Naive thymus-derived CD4-positive, alpha-beta T cell (primary cell): Measurements from ENCODE around the gene WDFY3. TPM values are rescaled to one million over a fixed set of nuclear protein-coding genes. Genes with fewer than 3 reads are reported as not detected.

Experiments
- ATAC-seq: fragments of 150-1000 bp; cut with Tn5 transposase; 2 replicates; pipeline ENCODE4 v1.10.0; 2021; ENCODE audit warnings: mild to moderate bottlenecking, moderate library complexity
- CTCF ChIA-PET: fragments of 350-600 bp; sonication (Branson Sonifier 250); formaldehyde crosslinking; loops from one replicate; lab custom pipeline; 2021; ENCODE audit warnings: antibody characterized with exemption; lab: Charles Lee
- POLR2A ChIA-PET: fragments of 350-600 bp; sonication (Branson Sonifier 250); formaldehyde crosslinking; loops from one replicate; lab custom pipeline; 2021; ENCODE audit warnings: antibody characterized with exemption, inconsistent platforms; lab: Charles Lee
- DNase-seq, 9 donors: peaks; one replicate each; pipeline versions ENCODE4 v3.0.0 to v3.0.0-alpha.2; 2020 to 2022; ENCODE audit warnings: mixed read lengths in 1 of 9
- H3K27ac ChIP-seq: one replicate; pipeline ENCODE4 v1.7.0; 2013; ENCODE audit warnings: mild to moderate bottlenecking, low read depth, low read length, moderate library complexity
- H3K27me3 ChIP-seq, 2 donors: one replicate each; pipeline ENCODE4 v1.7.0; 2013; ENCODE audit warnings: low read length in 2 of 2, mild to moderate bottlenecking in 2 of 2, moderate library complexity in 2 of 2; ENCODE audit not compliant: control insufficient read depth in 2 of 2, insufficient read depth in 2 of 2
- H3K36me3 ChIP-seq, 3 experiments: 1 replicate in 2 of 3; 2 replicates in 1 of 3; pipeline ENCODE4 v1.7.0; 2013; ENCODE audit warnings: low read length in 3 of 3, mild to moderate bottlenecking in 3 of 3, moderate library complexity in 1 of 3; ENCODE audit not compliant: insufficient read depth in 3 of 3, control insufficient read depth in 2 of 3
- H3K4me1 ChIP-seq, 2 donors: one replicate each; pipeline ENCODE4 v1.7.0; 2013; ENCODE audit warnings: low read length in 2 of 2, mild to moderate bottlenecking in 2 of 2, moderate library complexity in 1 of 2; ENCODE audit not compliant: control insufficient read depth in 2 of 2, insufficient read depth in 2 of 2
- H3K4me3 ChIP-seq: 2 replicates; pipeline ENCODE4 v1.7.0; 2013; ENCODE audit warnings: mild to moderate bottlenecking, low read length
- H3K9me3 ChIP-seq, 3 experiments: 1 replicate in 2 of 3; 2 replicates in 1 of 3; pipeline ENCODE4 v1.7.0; 2013; ENCODE audit warnings: low read length in 3 of 3; ENCODE audit not compliant: control insufficient read depth in 2 of 3
- H3K27ac Mint-ChIP-seq, 9 donors: one replicate each; pipeline ENCODE4 v1.8.0; 2020 to 2022; ENCODE audit warnings: mixed read lengths in 9 of 9, mild to moderate bottlenecking in 8 of 9, moderate library complexity in 5 of 9, inconsistent platforms in 2 of 9
- H3K27me3 Mint-ChIP-seq, 5 donors: one replicate each; pipeline ENCODE4 v1.8.0; 2021 to 2022; ENCODE audit warnings: mixed read lengths in 5 of 5, mild to moderate bottlenecking in 1 of 5
- H3K36me3 Mint-ChIP-seq, 5 donors: one replicate each; pipeline ENCODE4 v1.8.0; 2020 to 2022; ENCODE audit warnings: mixed read lengths in 5 of 5, mild to moderate bottlenecking in 3 of 5, inconsistent platforms in 1 of 5
- H3K4me1 Mint-ChIP-seq, 7 donors: one replicate each; pipeline ENCODE4 v1.8.0; 2020 to 2022; ENCODE audit warnings: mixed read lengths in 7 of 7, mild to moderate bottlenecking in 3 of 7, inconsistent platforms in 1 of 7
- H3K4me3 Mint-ChIP-seq, 10 donors: one replicate each; pipeline ENCODE4 v1.8.0; 2020 to 2022; ENCODE audit warnings: mild to moderate bottlenecking in 10 of 10, mixed read lengths in 10 of 10, moderate library complexity in 6 of 10, inconsistent platforms in 2 of 10
- H3K9me3 Mint-ChIP-seq, 11 donors: one replicate each; pipeline ENCODE4 v1.8.0; 2020 to 2022; ENCODE audit warnings: mixed read lengths in 11 of 11, mild to moderate bottlenecking in 4 of 11, inconsistent platforms in 1 of 11, moderate library complexity in 1 of 11
- intact Hi-C, 2 donors: fragments of 100-400 bp; cut with micrococcal nuclease; formaldehyde crosslinking; loops; one replicate each; pipeline ENCODE4 v1.15.1; 2023
- polyA plus RNA-seq, 2 donors: library from polyadenylated mRNA; unstranded; fragments of 300-500 nt; fragmentation: Illumina TruSeq; gene quantifications; one replicate each; pipeline ENCODE4 v1.2.3, GENCODE V29; 2021
- total RNA-seq, 6 experiments: library from RNA in 5 of 6; stranded (reverse) in 5 of 6; gene quantifications; 1 replicate in 5 of 6; 2 replicates in 1 of 6; pipeline ENCODE4 v1.2.3 and lab custom pipeline; 2021 to 2026

The WDFY3 gene
- total and polyA plus RNA-seq, 7 experiments from 2014 or later: 0.07 to 31.4 (median 1.6) TPM; not detected in 2

DNA sequence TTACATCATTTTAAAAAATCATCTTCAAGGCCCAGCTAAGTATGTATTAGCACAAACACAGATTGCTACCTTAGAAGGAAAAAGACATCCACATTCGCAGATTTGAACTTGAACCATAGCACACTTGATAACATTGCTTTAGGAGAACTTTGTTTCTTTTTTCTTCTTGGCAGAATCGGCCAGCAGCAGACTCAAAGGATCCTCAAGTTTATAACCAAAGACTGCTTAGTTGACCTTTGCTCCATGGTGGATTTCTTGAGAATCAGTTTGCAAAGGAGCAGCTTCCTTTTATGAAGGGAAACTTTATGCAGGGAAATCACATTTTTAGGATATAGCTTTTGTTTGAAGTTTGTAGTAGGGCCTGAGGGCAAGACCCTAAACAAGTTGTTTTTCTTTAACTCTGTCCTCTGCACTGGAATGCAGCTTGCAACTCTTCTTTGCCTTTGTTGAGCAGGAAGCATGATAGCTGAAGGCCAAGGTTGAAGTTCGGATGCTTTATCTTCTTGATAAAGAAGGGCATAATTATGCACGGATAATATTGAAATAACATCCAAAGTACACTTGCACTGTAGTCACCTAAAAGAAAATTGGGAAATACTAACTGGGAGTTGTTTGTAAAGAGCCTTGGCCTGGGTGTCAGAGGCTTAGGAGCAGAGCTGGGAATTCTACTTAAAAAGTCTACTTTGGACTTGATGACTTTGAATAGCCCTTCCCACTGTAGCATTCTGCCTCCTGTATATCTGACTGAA is 305.1 kb downstream of the WDFY3 start:
- H3K27me3 ChIP-seq: no peaks in the 10 kb centered on the region
- DNase-seq: no peak
- Mint-ChIP-seq H3K27me3 (peaks cover 0 to 13% (median 8%) of the 10 kb centered on the region in 5 donors), H3K4me1 (no peaks in the 10 kb centered on the region), H3K27ac (no peak overlapping the region), H3K4me3 (no peak overlapping the region), H3K36me3 (peaks cover 0 to 8% (median 0%) of the 10 kb centered on the region in 5 donors), H3K9me3 (peaks cover 3 to 18% (median 10%) of the 10 kb centered on the region in 11 donors)
- H3K36me3 ChIP-seq: no peaks in the 10 kb centered on the region
- peaks cover 0 to 5% (median 0%) of the 10 kb centered on the region in 3 experiments for H3K9me3 ChIP-seq
- ATAC-seq: no peak
- CTCF ChIA-PET: no interaction called here
- intact Hi-C loops: no loop called here
- H3K27ac ChIP-seq: no peak overlapping the region
- no peak overlapping the region for H3K4me3 ChIP-seq
- H3K4me1 ChIP-seq: no peaks in the 10 kb centered on the region
- POLR2A ChIA-PET: no interaction called here

DNA sequence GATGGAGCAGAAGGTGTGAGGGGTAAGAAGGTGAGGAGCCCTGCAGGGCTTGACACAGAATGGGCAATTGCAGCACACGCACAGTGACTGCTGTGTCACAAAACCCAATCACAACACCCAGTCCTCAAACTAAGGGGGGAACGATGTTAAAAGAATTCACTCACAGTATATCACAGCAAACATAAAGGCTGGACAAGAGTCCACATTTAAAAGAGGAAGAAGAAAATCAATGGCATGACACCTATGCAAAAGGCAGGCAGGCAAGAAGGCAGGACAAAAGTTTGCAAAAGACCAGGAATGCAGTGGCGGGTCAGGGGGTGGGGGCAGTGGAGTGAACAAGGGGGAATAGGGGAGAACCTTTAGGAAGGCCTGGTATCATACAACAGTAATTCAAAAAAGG is 305.9 kb downstream of the WDFY3 start:
- CTCF ChIA-PET: no interaction called here
- intact Hi-C loops: no loop called here

DNA sequence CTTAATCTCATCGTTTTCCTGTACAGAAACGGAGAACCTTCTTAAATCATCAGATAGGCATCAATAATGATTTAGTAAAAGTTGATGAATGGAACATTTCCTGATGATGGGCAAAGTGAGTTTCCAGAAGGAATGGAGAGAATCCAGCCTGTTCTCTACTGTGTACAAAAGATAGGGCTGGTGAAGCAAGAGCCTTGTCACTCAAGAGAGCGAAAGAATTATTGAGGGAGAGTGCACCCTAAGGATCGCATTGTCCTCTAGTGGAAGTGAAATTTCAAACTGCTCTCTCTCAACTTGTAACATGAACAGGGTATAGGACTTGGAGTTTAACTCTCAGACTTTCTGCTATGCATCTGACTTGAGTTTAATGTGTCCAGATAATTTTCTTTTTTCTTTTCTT is 314.0 kb downstream of the WDFY3 start:
- Histone ChIP-seq H3K27ac (no peak overlapping the region), H3K9me3 (no peaks in the 10 kb centered on the region), H3K4me1 (no peaks in the 10 kb centered on the region), H3K27me3 (no peaks in the 10 kb centered on the region), H3K4me3 (no peak overlapping the region), H3K36me3 (no peaks in the 10 kb centered on the region)
- Mint-ChIP-seq H3K36me3 (peaks cover 0 to 9% (median 4%) of the 10 kb centered on the region in 5 donors), H3K4me3 (no peak overlapping the region), H3K4me1 (no peaks in the 10 kb centered on the region), H3K9me3 (peaks cover 0 to 14% (median 7%) of the 10 kb centered on the region in 11 donors), H3K27ac (no peak overlapping the region), H3K27me3 (peaks cover 0 to 16% (median 4%) of the 10 kb centered on the region in 5 donors)
- no peak for DNase-seq
- ChIA-PET POLR2A (no interaction called here), CTCF (no interaction called here)
- ATAC-seq: no peak
- intact Hi-C loops: no loop called here

More for the DNA sequence above, 305.9 kb downstream of the WDFY3 start:
- no peak overlapping the region for H3K27ac ChIP-seq
- H3K4me1 ChIP-seq: no peaks in the 10 kb centered on the region
- H3K27ac Mint-ChIP-seq: no peak overlapping the region
- no peaks in the 10 kb centered on the region for H3K27me3 ChIP-seq
- peaks cover 0 to 15% (median 13%) of the 10 kb centered on the region in 5 donors for H3K27me3 Mint-ChIP-seq
- no peak overlapping the region for H3K4me3 Mint-ChIP-seq
- no peaks in the 10 kb centered on the region for H3K4me1 Mint-ChIP-seq
- H3K36me3 Mint-ChIP-seq: peaks cover 0 to 9% (median 0%) of the 10 kb centered on the region in 5 donors
- peaks cover 0 to 5% (median 0%) of the 10 kb centered on the region in 3 experiments for H3K9me3 ChIP-seq
- no peaks in the 10 kb centered on the region for H3K36me3 ChIP-seq
- peaks cover 4 to 20% (median 12%) of the 10 kb centered on the region in 11 donors for H3K9me3 Mint-ChIP-seq
- H3K4me3 ChIP-seq: no peak overlapping the region
- no peak for DNase-seq
- no peak for ATAC-seq
- POLR2A ChIA-PET: no interaction called here

DNA sequence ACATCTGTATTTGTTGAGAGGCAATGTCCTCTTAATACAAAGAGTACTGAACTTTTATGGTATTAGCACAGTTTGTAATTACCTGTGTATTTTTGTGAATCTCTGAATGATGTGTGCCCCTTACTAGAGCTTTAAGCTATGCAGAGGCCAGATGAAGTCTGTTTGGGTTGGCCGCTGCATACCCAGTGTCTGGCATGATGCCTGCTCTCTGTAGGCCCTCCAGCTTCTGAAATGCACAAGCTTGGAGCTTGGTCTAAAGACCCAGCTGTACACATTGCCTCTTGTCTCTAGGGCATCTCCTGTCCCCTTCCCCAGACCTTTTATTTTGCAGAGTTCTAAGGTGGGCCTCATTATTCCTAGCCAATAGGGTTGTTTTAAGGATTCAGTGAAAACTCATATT is 315.0 kb downstream of the WDFY3 start:
- no peak overlapping the region for H3K27ac Mint-ChIP-seq
- Histone ChIP-seq H3K27ac (no peak overlapping the region), H3K27me3 (no peaks in the 10 kb centered on the region), H3K4me3 (no peak overlapping the region), H3K4me1 (no peaks in the 10 kb centered on the region), H3K9me3 (no peaks in the 10 kb centered on the region), H3K36me3 (no peaks in the 10 kb centered on the region)
- ATAC-seq: no peak
- H3K4me3 Mint-ChIP-seq: no peak overlapping the region
- intact Hi-C loops: no loop called here
- no peaks in the 10 kb centered on the region for H3K4me1 Mint-ChIP-seq
- no peak for DNase-seq
- H3K9me3 Mint-ChIP-seq: peaks cover 0 to 6% (median 3%) of the 10 kb centered on the region in 11 donors
- H3K27me3 Mint-ChIP-seq: peaks cover 0 to 14% (median 3%) of the 10 kb centered on the region in 5 donors
- peaks cover 0 to 9% (median 2%) of the 10 kb centered on the region in 5 donors for H3K36me3 Mint-ChIP-seq
- CTCF ChIA-PET: no interaction called here
- POLR2A ChIA-PET: no interaction called here

DNA sequence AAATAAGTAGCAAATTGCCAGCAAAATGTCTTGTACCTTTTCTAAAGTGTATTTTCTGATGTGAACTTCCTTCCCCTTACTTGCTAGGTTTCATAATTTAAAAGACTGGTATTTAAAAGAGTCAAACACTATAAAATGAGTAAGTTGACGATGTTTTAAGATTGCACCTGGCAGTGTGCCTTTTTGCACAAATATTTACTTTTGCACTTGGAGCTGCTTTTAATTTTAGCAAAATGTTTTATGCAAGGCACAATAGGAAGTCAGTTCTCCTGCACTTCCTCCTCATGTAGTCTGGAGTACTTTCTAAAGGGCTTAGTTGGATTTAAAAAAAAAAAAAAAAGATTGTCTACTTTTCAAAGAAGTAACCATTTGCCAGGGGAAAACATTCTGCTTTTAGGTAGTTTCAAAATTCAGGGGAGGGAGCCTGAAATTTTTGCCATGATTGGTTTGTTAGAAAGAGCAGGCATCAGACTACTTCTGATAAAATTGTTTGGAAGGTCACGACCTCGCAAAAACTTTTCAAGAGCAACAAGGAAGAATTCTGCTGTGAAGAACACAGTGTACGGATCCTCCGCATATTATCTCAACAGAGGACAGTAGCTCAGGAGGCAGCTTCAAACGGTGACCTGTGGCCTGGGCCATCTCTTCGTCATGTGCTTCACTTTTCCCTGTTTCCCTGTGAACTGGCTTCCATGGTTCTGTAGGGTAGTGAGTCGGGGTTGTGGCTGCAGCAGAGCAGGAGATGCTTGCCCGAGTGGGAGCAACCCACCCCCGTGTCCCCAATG is 317.4 kb downstream of the WDFY3 start:
- H3K27ac ChIP-seq: no peak overlapping the region
- H3K27ac Mint-ChIP-seq: no peak overlapping the region
- H3K9me3 ChIP-seq: no peaks in the 10 kb centered on the region
- no peaks in the 10 kb centered on the region for H3K36me3 ChIP-seq
- ChIA-PET CTCF (interaction anchor here (0.7 to 0.9 kb wide), 2 partner anchors 58 to 71 kb away, joined by 3 read pairs; no protein-coding TSS in a partner anchor), POLR2A (interaction anchor here (0.6 kb wide), 1 partner anchor 24 kb away, joined by 3 read pairs; no protein-coding TSS in a partner anchor)
- DNase-seq: no peak
- no peaks in the 10 kb centered on the region for H3K9me3 Mint-ChIP-seq
- no peak overlapping the region for H3K4me3 ChIP-seq
- no peaks in the 10 kb centered on the region for H3K4me1 Mint-ChIP-seq
- intact Hi-C loops: no loop called here
- ATAC-seq: no peak
- no peaks in the 10 kb centered on the region for H3K27me3 ChIP-seq
- no peaks in the 10 kb centered on the region for H3K4me1 ChIP-seq
- peaks cover 0 to 13% (median 0%) of the 10 kb centered on the region in 5 donors for H3K36me3 Mint-ChIP-seq
- no peaks in the 10 kb centered on the region for H3K27me3 Mint-ChIP-seq
- no peak overlapping the region for H3K4me3 Mint-ChIP-seq

DNA sequence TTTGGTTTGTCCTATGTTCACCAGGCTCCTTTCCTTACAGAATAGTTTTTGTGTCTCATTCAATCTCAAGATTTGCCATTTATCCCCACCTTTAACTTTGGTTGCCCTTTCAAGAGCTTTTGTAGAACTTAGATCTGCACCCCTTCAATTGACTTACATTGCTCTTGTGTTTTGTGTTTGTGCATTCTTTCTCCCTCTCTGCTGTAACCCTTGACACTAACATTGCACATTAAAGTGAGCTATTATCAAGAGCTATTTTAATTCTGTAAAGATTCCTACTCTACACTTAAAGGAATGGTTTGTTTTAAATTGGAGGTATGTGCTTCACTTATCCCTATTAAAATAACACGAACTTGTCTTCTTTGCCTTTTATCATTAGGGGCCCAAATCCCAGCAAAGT is 318.3 kb downstream of the WDFY3 start:
- ChIA-PET CTCF (interaction anchor here (0.9 kb wide), 1 partner anchor 70 kb away, joined by 3 read pairs; no protein-coding TSS in a partner anchor), POLR2A (no interaction called here)
- H3K4me1 Mint-ChIP-seq: no peaks in the 10 kb centered on the region
- ATAC-seq (no peak), DNase-seq (no peak)
- no peaks in the 10 kb centered on the region for H3K27me3 Mint-ChIP-seq
- H3K36me3 Mint-ChIP-seq: peaks cover 0 to 13% (median 0%) of the 10 kb centered on the region in 5 donors
- no peak overlapping the region for H3K4me3 Mint-ChIP-seq
- Histone ChIP-seq H3K9me3 (no peaks in the 10 kb centered on the region), H3K36me3 (no peaks in the 10 kb centered on the region), H3K4me3 (no peak overlapping the region), H3K27ac (no peak overlapping the region), H3K27me3 (no peaks in the 10 kb centered on the region), H3K4me1 (no peaks in the 10 kb centered on the region)
- intact Hi-C loops: no loop called here
- no peaks in the 10 kb centered on the region for H3K9me3 Mint-ChIP-seq
- H3K27ac Mint-ChIP-seq: no peak overlapping the region
